ENCODE data around the gene PDZRN3. TPM values are rescaled to one million over a fixed set of nuclear protein-coding genes. Genes with fewer than 3 reads are reported as not detected.

Gene PDZRN3
- total RNA-seq, 1 donor from 2014 or later, result 3.4 TPM

DNA sequence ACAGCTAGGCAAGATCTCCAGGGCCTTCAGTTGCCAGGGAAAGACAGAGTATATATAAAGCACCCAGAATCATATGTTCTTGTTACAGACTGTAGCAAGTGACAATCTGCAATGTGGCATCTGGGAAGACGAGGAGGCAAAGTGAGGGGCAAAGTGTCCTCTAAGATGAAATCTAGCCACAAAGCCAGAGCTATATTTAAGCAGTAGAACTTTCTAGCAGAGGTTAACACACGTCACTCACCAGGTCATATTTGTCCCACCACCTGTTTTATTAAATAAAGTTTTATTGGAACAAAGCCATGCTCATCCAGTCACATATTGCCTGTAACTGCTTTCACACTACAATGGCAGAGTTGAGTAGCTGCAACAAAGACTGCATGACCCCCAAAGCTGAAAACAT lies 51.5 kb downstream of the PDZRN3 start:
- TF ChIP-seq, protein P1, sequence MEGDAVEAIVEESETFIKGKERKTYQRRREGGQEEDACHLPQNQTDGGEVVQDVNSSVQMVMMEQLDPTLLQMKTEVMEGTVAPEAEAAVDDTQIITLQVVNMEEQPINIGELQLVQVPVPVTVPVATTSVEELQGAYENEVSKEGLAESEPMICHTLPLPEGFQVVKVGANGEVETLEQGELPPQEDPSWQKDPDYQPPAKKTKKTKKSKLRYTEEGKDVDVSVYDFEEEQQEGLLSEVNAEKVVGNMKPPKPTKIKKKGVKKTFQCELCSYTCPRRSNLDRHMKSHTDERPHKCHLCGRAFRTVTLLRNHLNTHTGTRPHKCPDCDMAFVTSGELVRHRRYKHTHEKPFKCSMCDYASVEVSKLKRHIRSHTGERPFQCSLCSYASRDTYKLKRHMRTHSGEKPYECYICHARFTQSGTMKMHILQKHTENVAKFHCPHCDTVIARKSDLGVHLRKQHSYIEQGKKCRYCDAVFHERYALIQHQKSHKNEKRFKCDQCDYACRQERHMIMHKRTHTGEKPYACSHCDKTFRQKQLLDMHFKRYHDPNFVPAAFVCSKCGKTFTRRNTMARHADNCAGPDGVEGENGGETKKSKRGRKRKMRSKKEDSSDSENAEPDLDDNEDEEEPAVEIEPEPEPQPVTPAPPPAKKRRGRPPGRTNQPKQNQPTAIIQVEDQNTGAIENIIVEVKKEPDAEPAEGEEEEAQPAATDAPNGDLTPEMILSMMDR (IDR thresholded peaks at IDR 0.05), result no peak
- no peak for TF ChIP-seq EZH2phosphoT487 (IDR thresholded peaks at IDR 0.05)
- TF ChIP-seq EZH2 (IDR thresholded peaks at IDR 0.05), result no peak
- Histone ChIP-seq H3K9ac (no peak overlapping the region), H2AFZ (replicated peaks) (no peak overlapping the region), H3K9me3 (ENCODE audit: low read depth) (no peaks in the 10 kb centered on the region), H3K79me2 (ENCODE audit: low read depth) (no peaks in the 10 kb centered on the region), H3K4me3 (no peak overlapping the region), H3F3A (ENCODE audit: low read depth) (no peaks in the 10 kb centered on the region), H3K4me2 (no peak overlapping the region), H3K36me3 (no peaks in the 10 kb centered on the region), H3K27me3 (no peaks in the 10 kb centered on the region), H3K27ac (no peak overlapping the region), H4K20me1 (ENCODE audit: low read depth) (no peaks in the 10 kb centered on the region), H3K4me1 (peaks cover 7% of the 10 kb centered on the region)
- Mint-ChIP-seq H3K27me3 (ENCODE audit: insufficient read depth, low read depth) (no peaks in the 10 kb centered on the region), H3K27ac (no peak overlapping the region), H3K4me1 (peaks cover 3% of the 10 kb centered on the region), H3K9me3 (no peaks in the 10 kb centered on the region), H3K36me3 (no peaks in the 10 kb centered on the region), H3K4me3 (no peak overlapping the region)
- no peak for DNase-seq (ENCODE audit: low spot score)

DNA sequence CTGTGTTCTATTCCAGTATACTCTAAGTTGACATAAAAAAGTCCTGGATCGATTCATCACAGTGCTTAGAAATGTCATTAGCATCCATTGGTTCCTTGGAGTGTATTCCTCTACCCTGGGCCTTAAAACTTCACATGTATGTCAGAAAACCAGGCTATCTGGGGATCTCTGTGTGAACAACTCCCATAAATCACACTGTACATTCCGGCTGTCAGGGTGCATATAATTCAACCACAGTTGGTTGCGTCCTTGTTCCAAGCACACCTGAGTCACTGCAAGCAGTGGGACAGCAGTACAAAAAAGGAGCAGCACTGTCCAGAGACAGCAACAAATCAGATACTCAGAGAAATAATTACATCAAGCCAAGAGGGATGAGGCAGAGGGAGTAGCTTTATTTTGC lies 52.4 kb downstream of the PDZRN3 start:
- no peaks in the 10 kb centered on the region for H3K27me3 Mint-ChIP-seq (ENCODE audit: insufficient read depth, low read depth)
- H3F3A ChIP-seq (ENCODE audit: low read depth), result no peaks in the 10 kb centered on the region
- no peak overlapping the region for H3K9ac ChIP-seq
- H3K4me1 Mint-ChIP-seq, result peaks cover 6% of the 10 kb centered on the region
- no peaks in the 10 kb centered on the region for H3K79me2 ChIP-seq (ENCODE audit: low read depth)
- no peak for DNase-seq (ENCODE audit: low spot score)
- no peak overlapping the region for H3K27ac ChIP-seq
- no peaks in the 10 kb centered on the region for H3K36me3 Mint-ChIP-seq
- no peak overlapping the region for H3K4me3 Mint-ChIP-seq
- TF ChIP-seq, protein P1 (IDR thresholded peaks at IDR 0.05), result no peak
- TF ChIP-seq EZH2phosphoT487 (IDR thresholded peaks at IDR 0.05) (no peak), EZH2 (IDR thresholded peaks at IDR 0.05) (no peak)
- H3K9me3 Mint-ChIP-seq, result no peaks in the 10 kb centered on the region
- no peak overlapping the region for H3K27ac Mint-ChIP-seq
- H3K27me3 ChIP-seq, result no peaks in the 10 kb centered on the region
- H3K4me2 ChIP-seq, result no peak overlapping the region
- H4K20me1 ChIP-seq (ENCODE audit: low read depth), result no peaks in the 10 kb centered on the region
- no peaks in the 10 kb centered on the region for H3K36me3 ChIP-seq
- no peak overlapping the region for H2AFZ ChIP-seq (replicated peaks)
- no peak overlapping the region for H3K4me3 ChIP-seq
- H3K9me3 ChIP-seq (ENCODE audit: low read depth), result no peaks in the 10 kb centered on the region
- H3K4me1 ChIP-seq, result peaks cover 7% of the 10 kb centered on the region

DNA sequence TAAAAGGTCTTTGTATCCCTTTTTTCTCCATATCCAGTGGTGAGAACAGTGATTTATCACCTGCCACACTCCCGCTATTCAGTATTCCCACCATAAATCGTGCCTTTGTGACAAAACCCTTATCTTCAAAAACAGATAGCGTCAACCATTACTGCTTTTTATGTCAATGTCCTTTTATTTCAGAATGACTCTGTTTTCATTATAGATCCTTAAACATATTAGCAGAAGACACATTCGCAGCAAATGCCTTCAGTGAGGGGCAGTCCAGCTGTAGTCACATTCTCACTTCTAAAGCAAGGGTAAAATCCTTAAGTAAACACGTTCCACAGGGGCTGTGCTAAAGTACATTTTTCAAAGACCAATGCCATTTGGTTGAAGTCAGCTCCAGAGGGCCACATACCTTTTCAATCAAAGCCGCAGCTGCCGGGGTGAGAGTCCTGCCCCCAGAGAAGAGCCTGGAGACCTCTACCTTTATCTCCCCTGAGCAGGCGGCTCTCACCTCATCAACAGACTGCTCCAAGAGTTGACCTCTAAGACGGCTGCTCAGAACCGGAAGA lies 53.4 kb downstream of the PDZRN3 start:
- H3K4me1 Mint-ChIP-seq, result peaks cover 6% of the 10 kb centered on the region
- Histone ChIP-seq H3K9me3 (ENCODE audit: low read depth) (no peaks in the 10 kb centered on the region), H3F3A (ENCODE audit: low read depth) (no peaks in the 10 kb centered on the region), H3K36me3 (no peaks in the 10 kb centered on the region), H3K27me3 (no peaks in the 10 kb centered on the region), H4K20me1 (ENCODE audit: low read depth) (no peaks in the 10 kb centered on the region), H3K4me3 (no peak overlapping the region), H3K27ac (no peak overlapping the region), H3K9ac (no peak overlapping the region), H3K79me2 (ENCODE audit: low read depth) (no peaks in the 10 kb centered on the region), H3K4me1 (peaks cover 7% of the 10 kb centered on the region), H3K4me2 (no peak overlapping the region), H2AFZ (replicated peaks) (no peak overlapping the region)
- H3K36me3 Mint-ChIP-seq, result no peaks in the 10 kb centered on the region
- TF ChIP-seq EZH2phosphoT487 (IDR thresholded peaks at IDR 0.05) (no peak), EZH2 (IDR thresholded peaks at IDR 0.05) (no peak)
- TF ChIP-seq, protein P1 (IDR thresholded peaks at IDR 0.05), result no peak
- H3K4me3 Mint-ChIP-seq, result no peak overlapping the region
- no peak for DNase-seq (ENCODE audit: low spot score)
- H3K9me3 Mint-ChIP-seq, result no peaks in the 10 kb centered on the region
- H3K27ac Mint-ChIP-seq, result no peak overlapping the region
- no peaks in the 10 kb centered on the region for H3K27me3 Mint-ChIP-seq (ENCODE audit: insufficient read depth, low read depth)
